H9 (cell line): ENCODE data around the gene DCAF10. TPM values are rescaled to one million over a fixed set of nuclear protein-coding genes. Genes with fewer than 3 reads are reported as not detected.

Experiments
- DNase-seq: peaks from one replicate; pipeline ENCODE4 v3.0.0-alpha.2; 2017
- H2AFZ ChIP-seq: one replicate; pipeline ENCODE4 v1.6.1; 2013; ENCODE audit warnings: mild to moderate bottlenecking, low read length, control low read depth, moderate library complexity
- H2AK5ac ChIP-seq: 2 replicates; pipeline ENCODE4 v1.6.1; 2013; ENCODE audit warnings: low read length, control low read depth, mixed read lengths; ENCODE audit not compliant: insufficient read length
- H2BK120ac ChIP-seq: one replicate; pipeline ENCODE4 v1.6.1; 2013; ENCODE audit warnings: low read depth, mild to moderate bottlenecking, low read length, control low read depth, inconsistent platforms; ENCODE audit not compliant: poor library complexity, severe bottlenecking
- H2BK12ac ChIP-seq: 2 replicates; pipeline ENCODE4 v1.6.1; 2013; ENCODE audit warnings: low read length, control low read depth, mixed read lengths, low read depth; ENCODE audit not compliant: insufficient read length
- H2BK15ac ChIP-seq: 2 replicates; pipeline ENCODE4 v1.6.1; 2013; ENCODE audit warnings: low read depth, low read length, control low read depth
- H2BK20ac ChIP-seq: one replicate; pipeline ENCODE4 v1.6.1; 2013; ENCODE audit warnings: low read depth, mild to moderate bottlenecking, low read length, control low read depth, inconsistent platforms; ENCODE audit not compliant: poor library complexity, severe bottlenecking
- H2BK5ac ChIP-seq: 2 replicates; pipeline ENCODE4 v1.6.1; 2013; ENCODE audit warnings: low read length, control low read depth, mixed read lengths; ENCODE audit not compliant: insufficient read length
- H3K14ac ChIP-seq: 2 replicates; pipeline ENCODE4 v1.6.1; 2013; ENCODE audit warnings: low read length, control low read depth; ENCODE audit not compliant: insufficient read depth
- H3K18ac ChIP-seq: 2 replicates; pipeline ENCODE4 v1.6.1; 2013; ENCODE audit warnings: low read depth, mild to moderate bottlenecking, mixed read lengths, low read length, control low read depth; ENCODE audit not compliant: insufficient read length
- H3K23ac ChIP-seq: 2 replicates; pipeline ENCODE4 v1.6.1; 2013; ENCODE audit warnings: low read length, control low read depth, mixed read lengths, low read depth; ENCODE audit not compliant: insufficient read length
- H3K23me2 ChIP-seq: 2 replicates; pipeline ENCODE4 v1.6.1; 2013; ENCODE audit warnings: low read depth, mild to moderate bottlenecking, mixed read lengths, low read length, control low read depth; ENCODE audit not compliant: insufficient read length, poor library complexity, severe bottlenecking
- H3K27ac ChIP-seq: 2 replicates; pipeline ENCODE4 v1.5.1; 2013; ENCODE audit warnings: low read length, control low read depth, mixed read lengths, low read depth; ENCODE audit not compliant: insufficient read length
- H3K27me3 ChIP-seq: 2 replicates; pipeline ENCODE4 v1.6.1; 2013; ENCODE audit warnings: low read length, control low read depth, inconsistent platforms; ENCODE audit not compliant: insufficient read depth
- H3K4ac ChIP-seq: 2 replicates; pipeline ENCODE4 v1.6.1; 2013; ENCODE audit warnings: low read depth, mild to moderate bottlenecking, control low read depth, inconsistent platforms, low read length, moderate library complexity
- H3K4me1 ChIP-seq: 2 replicates; pipeline ENCODE4 v1.6.1; 2013; ENCODE audit warnings: low read length, control low read depth, inconsistent platforms; ENCODE audit not compliant: insufficient read depth
- H3K4me2 ChIP-seq: 2 replicates; pipeline ENCODE4 v1.6.1; 2013; ENCODE audit warnings: low read length, control low read depth, mixed read lengths; ENCODE audit not compliant: insufficient read length, insufficient read depth
- H3K56ac ChIP-seq: 2 replicates; pipeline ENCODE4 v1.6.1; 2013; ENCODE audit warnings: low read depth, mild to moderate bottlenecking, mixed read lengths, low read length, control low read depth; ENCODE audit not compliant: insufficient read length
- H3K79me1 ChIP-seq: 2 replicates; pipeline ENCODE4 v1.6.1; 2013; ENCODE audit warnings: low read depth, mild to moderate bottlenecking, moderate library complexity, low read length, control low read depth, inconsistent platforms; ENCODE audit not compliant: insufficient read depth, poor library complexity, severe bottlenecking
- H3K79me2 ChIP-seq: 2 replicates; pipeline ENCODE4 v1.6.1; 2013; ENCODE audit warnings: low read length, control low read depth, inconsistent platforms; ENCODE audit not compliant: insufficient read depth
- H3K9ac ChIP-seq: 2 replicates; pipeline ENCODE4 v1.6.1; 2013; ENCODE audit warnings: low read length, control low read depth, mixed read lengths; ENCODE audit not compliant: insufficient read length; ENCODE audit errors: extremely low read depth
- H3K9me3 ChIP-seq: one replicate; pipeline ENCODE4 v1.6.1; 2013; ENCODE audit warnings: low read depth, low read length, inconsistent platforms; ENCODE audit not compliant: control insufficient read depth
- H3T11ph ChIP-seq: one replicate; pipeline ENCODE4 v1.6.1; 2013; ENCODE audit warnings: mild to moderate bottlenecking, low read length, control low read depth, inconsistent platforms
- H4K20me1 ChIP-seq: one replicate; pipeline ENCODE4 v1.6.1; 2013; ENCODE audit not compliant: control insufficient read depth, insufficient read length, insufficient read depth
- H4K5ac ChIP-seq: 2 replicates; pipeline ENCODE4 v1.6.1; 2013; ENCODE audit warnings: low read depth, mild to moderate bottlenecking, mixed read lengths, low read length, control low read depth; ENCODE audit not compliant: insufficient read length
- H4K8ac ChIP-seq: replicated peaks from 2 replicates; pipeline ENCODE4 v1.6.1; 2013; ENCODE audit warnings: low read length, control low read depth, mixed read lengths, low read depth; ENCODE audit not compliant: insufficient read length
- H4K91ac ChIP-seq: 2 replicates; pipeline ENCODE4 v1.6.1; 2013; ENCODE audit warnings: low read depth, mild to moderate bottlenecking, moderate library complexity, mixed read lengths, low read length, control low read depth; ENCODE audit not compliant: insufficient read length
- H3K27ac Mint-ChIP-seq, 3 experiments: 2 replicates in 2 of 3; 3 replicates in 1 of 3; pipeline ENCODE4 v1.8.0; 2020 to 2021; ENCODE audit warnings: mixed read lengths in 3 of 3, mild to moderate bottlenecking in 1 of 3, moderate library complexity in 1 of 3
- H3K27me3 Mint-ChIP-seq: 2 replicates; pipeline ENCODE4 v1.8.0; 2021; ENCODE audit warnings: low read depth, mild to moderate bottlenecking, moderate library complexity, mixed read lengths
- H3K36me3 Mint-ChIP-seq, 3 experiments: 2 replicates in 2 of 3; 3 replicates in 1 of 3; pipeline ENCODE4 v1.8.0; 2020 to 2021; ENCODE audit warnings: low read depth in 3 of 3, mixed read lengths in 3 of 3; ENCODE audit not compliant: insufficient read depth in 1 of 3
- H3K4me1 Mint-ChIP-seq, 2 experiments: 2 replicates each; pipeline ENCODE4 v1.8.0; 2020; ENCODE audit warnings: mixed read lengths in 2 of 2
- H3K4me3 Mint-ChIP-seq, 2 experiments: 2 replicates in 1 of 2; 3 replicates in 1 of 2; pipeline ENCODE4 v1.8.0; 2020 to 2021; ENCODE audit warnings: mild to moderate bottlenecking in 2 of 2, mixed read lengths in 2 of 2, moderate library complexity in 1 of 2
- H3K9me3 Mint-ChIP-seq, 2 experiments: 2 replicates in 1 of 2; 3 replicates in 1 of 2; pipeline ENCODE4 v1.8.0; 2020; ENCODE audit warnings: mild to moderate bottlenecking in 2 of 2, mixed read lengths in 2 of 2, moderate library complexity in 1 of 2
- WGBS: extraction: QIAGEN DNeasy Blood & Tissue Kit; methylation state at CpG from one replicate; pipeline ENCODE4 v1.1.7; 2013; ENCODE audit warnings: missing lambda C conversion rate, low lambda C conversion rate, mixed read lengths; ENCODE audit not compliant: insufficient read length; ENCODE audit errors: extremely low coverage; 5-methylcytosine and 5-hydroxymethylcytosine counted together
- total RNA-seq: library from RNA; stranded (reverse); gene quantifications from 2 replicates; pipeline ENCODE4 v1.2.1, GENCODE V29; 2021
- TF ChIP-seq, protein P1 (sequence below): fragments of 200-600 bp; sonication (generic); conservative IDR thresholded peaks from 3 replicates; pipeline ENCODE4 v1.8.0; 2021; ENCODE audit warnings: antibody characterized with exemption, mild to moderate bottlenecking

Gene DCAF10
- total RNA-seq, 1 experiment from 2014 or later: 13.4 TPM

DNA sequence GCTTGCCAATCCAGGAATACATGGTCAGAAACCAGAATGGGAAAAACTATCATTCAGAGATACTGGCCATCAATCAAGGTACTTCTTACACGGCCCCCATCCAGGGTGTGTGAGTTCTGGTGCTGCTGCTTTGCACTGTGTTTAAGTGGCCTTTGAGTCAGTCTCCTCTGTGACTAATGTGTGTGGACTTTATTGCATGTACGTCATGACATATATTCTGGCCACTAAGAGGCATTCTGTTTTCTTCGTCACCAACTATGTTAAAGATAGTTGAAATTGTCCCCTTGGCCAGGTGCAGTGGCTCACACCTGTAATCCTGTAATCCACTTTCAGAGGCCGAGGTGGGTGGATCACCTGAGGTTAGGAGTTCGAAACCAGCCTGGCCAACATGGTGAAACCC is 24.3 kb upstream of the DCAF10 start:
- Histone ChIP-seq H2AK5ac (no peak overlapping the region), H2BK20ac (no peak overlapping the region), H2AFZ (no peak overlapping the region), H2BK15ac (no peak overlapping the region), H3K23me2 (no peaks in the 10 kb centered on the region), H3K4me2 (no peak overlapping the region), H2BK12ac (no peak overlapping the region), H3K4ac (no peak overlapping the region), H2BK5ac (no peak overlapping the region), H4K5ac (no peak overlapping the region), H3K18ac (no peak overlapping the region), H3K9ac (no peak overlapping the region), H4K20me1 (no peaks in the 10 kb centered on the region), H3T11ph (no peak overlapping the region), H3K9me3 (no peaks in the 10 kb centered on the region), H3K79me2 (no peaks in the 10 kb centered on the region), H3K23ac (no peak overlapping the region), H3K27ac (no peak overlapping the region), H3K79me1 (no peaks in the 10 kb centered on the region), H3K56ac (no peak overlapping the region), H4K91ac (no peak overlapping the region), H3K4me1 (no peaks in the 10 kb centered on the region), H3K14ac (no peak overlapping the region), H2BK120ac (no peak overlapping the region), H4K8ac (no peak overlapping the region), H3K27me3 (no peaks in the 10 kb centered on the region)
- H3K27ac Mint-ChIP-seq: no peak overlapping the region
- no peaks in the 10 kb centered on the region for H3K4me1 Mint-ChIP-seq
- peaks cover 23 to 55% (median 47%) of the 10 kb centered on the region in 3 experiments; a peak in 6 of 7 replicates for H3K36me3 Mint-ChIP-seq
- TF ChIP-seq, protein P1, sequence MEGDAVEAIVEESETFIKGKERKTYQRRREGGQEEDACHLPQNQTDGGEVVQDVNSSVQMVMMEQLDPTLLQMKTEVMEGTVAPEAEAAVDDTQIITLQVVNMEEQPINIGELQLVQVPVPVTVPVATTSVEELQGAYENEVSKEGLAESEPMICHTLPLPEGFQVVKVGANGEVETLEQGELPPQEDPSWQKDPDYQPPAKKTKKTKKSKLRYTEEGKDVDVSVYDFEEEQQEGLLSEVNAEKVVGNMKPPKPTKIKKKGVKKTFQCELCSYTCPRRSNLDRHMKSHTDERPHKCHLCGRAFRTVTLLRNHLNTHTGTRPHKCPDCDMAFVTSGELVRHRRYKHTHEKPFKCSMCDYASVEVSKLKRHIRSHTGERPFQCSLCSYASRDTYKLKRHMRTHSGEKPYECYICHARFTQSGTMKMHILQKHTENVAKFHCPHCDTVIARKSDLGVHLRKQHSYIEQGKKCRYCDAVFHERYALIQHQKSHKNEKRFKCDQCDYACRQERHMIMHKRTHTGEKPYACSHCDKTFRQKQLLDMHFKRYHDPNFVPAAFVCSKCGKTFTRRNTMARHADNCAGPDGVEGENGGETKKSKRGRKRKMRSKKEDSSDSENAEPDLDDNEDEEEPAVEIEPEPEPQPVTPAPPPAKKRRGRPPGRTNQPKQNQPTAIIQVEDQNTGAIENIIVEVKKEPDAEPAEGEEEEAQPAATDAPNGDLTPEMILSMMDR: no peak
- H3K9me3 Mint-ChIP-seq: no peaks in the 10 kb centered on the region
- no peak for DNase-seq
- no CpG with 5 or more reads among the region's 5 CpGs for WGBS
- H3K27me3 Mint-ChIP-seq: no peaks in the 10 kb centered on the region
- no peak overlapping the region for H3K4me3 Mint-ChIP-seq
